Tibial nerve (tissue), 4 donors: ENCODE results near the gene GGPS1.

Source experiments
- CTCF ChIP-seq, 5 experiments: fragments of 200-600 bp in 3 of 5; fragments of 450-650 bp in 2 of 5; sonication (generic) in 3 of 5; IDR thresholded peaks; one replicate each; pipeline ENCODE4 v1.5.1; 2016 to 2019; ENCODE audit warnings: antibody characterized with exemption in 5 of 5, mild to moderate bottlenecking in 3 of 5, moderate library complexity in 2 of 5
- EP300 ChIP-seq, 2 donors: sonication (generic); formaldehyde crosslinking; IDR thresholded peaks; one replicate each; pipeline ENCODE4 v1.6.1; 2017; ENCODE audit warnings: antibody characterized with exemption in 2 of 2, mild to moderate bottlenecking in 1 of 2
- POLR2A ChIP-seq, 2 donors: fragments of 450-650 bp; IDR thresholded peaks; one replicate each; pipeline ENCODE4 v1.6.1; 2017; ENCODE audit warnings: antibody characterized with exemption in 2 of 2, mild to moderate bottlenecking in 2 of 2, moderate library complexity in 2 of 2

GRCh38 chr1:235342471-235342870, 14.1 kb downstream of the GGPS1 start:
- TF ChIP-seq CTCF (IDR thresholded peaks at IDR 0.05), result no peak
- no peak for TF ChIP-seq POLR2A (IDR thresholded peaks at IDR 0.05)
- no peak for TF ChIP-seq EP300 (IDR thresholded peaks at IDR 0.05)
